Naive thymus-derived CD4-positive, alpha-beta T cell (primary cell): ENCODE results near the gene SNX24. TPM values are rescaled to one million over a fixed set of nuclear protein-coding genes. Genes with fewer than 3 reads are reported as not detected.

Experiments
- ATAC-seq: fragments of 150-1000 bp; cut with Tn5 transposase; 2 replicates; pipeline ENCODE4 v1.10.0; 2021; ENCODE audit warnings: mild to moderate bottlenecking, moderate library complexity
- CTCF ChIA-PET: fragments of 350-600 bp; sonication (Branson Sonifier 250); formaldehyde crosslinking; loops from one replicate; lab custom pipeline; 2021; ENCODE audit warnings: antibody characterized with exemption; lab: Charles Lee
- POLR2A ChIA-PET: fragments of 350-600 bp; sonication (Branson Sonifier 250); formaldehyde crosslinking; loops from one replicate; lab custom pipeline; 2021; ENCODE audit warnings: antibody characterized with exemption, inconsistent platforms; lab: Charles Lee
- DNase-seq, 9 donors: peaks; one replicate each; pipeline versions ENCODE4 v3.0.0 to v3.0.0-alpha.2; 2020 to 2022; ENCODE audit warnings: mixed read lengths in 1 of 9
- H3K27ac ChIP-seq: one replicate; pipeline ENCODE4 v1.7.0; 2013; ENCODE audit warnings: mild to moderate bottlenecking, low read depth, low read length, moderate library complexity
- H3K27me3 ChIP-seq, 2 donors: one replicate each; pipeline ENCODE4 v1.7.0; 2013; ENCODE audit warnings: low read length in 2 of 2, mild to moderate bottlenecking in 2 of 2, moderate library complexity in 2 of 2; ENCODE audit not compliant: control insufficient read depth in 2 of 2, insufficient read depth in 2 of 2
- H3K36me3 ChIP-seq, 3 experiments: 1 replicate in 2 of 3; 2 replicates in 1 of 3; pipeline ENCODE4 v1.7.0; 2013; ENCODE audit warnings: low read length in 3 of 3, mild to moderate bottlenecking in 3 of 3, moderate library complexity in 1 of 3; ENCODE audit not compliant: insufficient read depth in 3 of 3, control insufficient read depth in 2 of 3
- H3K4me1 ChIP-seq, 2 donors: one replicate each; pipeline ENCODE4 v1.7.0; 2013; ENCODE audit warnings: low read length in 2 of 2, mild to moderate bottlenecking in 2 of 2, moderate library complexity in 1 of 2; ENCODE audit not compliant: control insufficient read depth in 2 of 2, insufficient read depth in 2 of 2
- H3K4me3 ChIP-seq: 2 replicates; pipeline ENCODE4 v1.7.0; 2013; ENCODE audit warnings: mild to moderate bottlenecking, low read length
- H3K9me3 ChIP-seq, 3 experiments: 1 replicate in 2 of 3; 2 replicates in 1 of 3; pipeline ENCODE4 v1.7.0; 2013; ENCODE audit warnings: low read length in 3 of 3; ENCODE audit not compliant: control insufficient read depth in 2 of 3
- H3K27ac Mint-ChIP-seq, 9 donors: one replicate each; pipeline ENCODE4 v1.8.0; 2020 to 2022; ENCODE audit warnings: mixed read lengths in 9 of 9, mild to moderate bottlenecking in 8 of 9, moderate library complexity in 5 of 9, inconsistent platforms in 2 of 9
- H3K27me3 Mint-ChIP-seq, 5 donors: one replicate each; pipeline ENCODE4 v1.8.0; 2021 to 2022; ENCODE audit warnings: mixed read lengths in 5 of 5, mild to moderate bottlenecking in 1 of 5
- H3K36me3 Mint-ChIP-seq, 5 donors: one replicate each; pipeline ENCODE4 v1.8.0; 2020 to 2022; ENCODE audit warnings: mixed read lengths in 5 of 5, mild to moderate bottlenecking in 3 of 5, inconsistent platforms in 1 of 5
- H3K4me1 Mint-ChIP-seq, 7 donors: one replicate each; pipeline ENCODE4 v1.8.0; 2020 to 2022; ENCODE audit warnings: mixed read lengths in 7 of 7, mild to moderate bottlenecking in 3 of 7, inconsistent platforms in 1 of 7
- H3K4me3 Mint-ChIP-seq, 10 donors: one replicate each; pipeline ENCODE4 v1.8.0; 2020 to 2022; ENCODE audit warnings: mild to moderate bottlenecking in 10 of 10, mixed read lengths in 10 of 10, moderate library complexity in 6 of 10, inconsistent platforms in 2 of 10
- H3K9me3 Mint-ChIP-seq, 11 donors: one replicate each; pipeline ENCODE4 v1.8.0; 2020 to 2022; ENCODE audit warnings: mixed read lengths in 11 of 11, mild to moderate bottlenecking in 4 of 11, inconsistent platforms in 1 of 11, moderate library complexity in 1 of 11
- intact Hi-C, 2 donors: fragments of 100-400 bp; cut with micrococcal nuclease; formaldehyde crosslinking; loops; one replicate each; pipeline ENCODE4 v1.15.1; 2023
- polyA plus RNA-seq, 2 donors: library from polyadenylated mRNA; unstranded; fragments of 300-500 nt; fragmentation: Illumina TruSeq; gene quantifications; one replicate each; pipeline ENCODE4 v1.2.3, GENCODE V29; 2021
- total RNA-seq, 6 experiments: library from RNA in 5 of 6; stranded (reverse) in 5 of 6; gene quantifications; 1 replicate in 5 of 6; 2 replicates in 1 of 6; pipeline ENCODE4 v1.2.3 and lab custom pipeline; 2021 to 2026

Gene SNX24
- total RNA-seq, result 1 to 10 TPM; 1.3 to 3.5 (median 2.4) TPM
- 1 to 10 TPM; 1.2 to 2.1 TPM for polyA plus RNA-seq
- 2.0 reads per million, percentile 9 among the genes with 10 or more reads in this experiment for total RNA-seq (lab: John Stamatoyannopoulos, UW)

GRCh38 chr5:122845229-122846050, at the start of gene SNX24:
Gene SNX24 (plus strand): TSS chr5:122845613. CDS start chr5:122845634, 21 bp downstream.
- intact Hi-C loops, result loop anchor here (1.0 to 10.0 kb wide), 5 partner anchors 70 to 667 kb away; partner anchors contain the start of genes CEP120 (in 2 of the 2), SNX2 (in 2 of the 2) and CSNK1G3 (in 1 of the 2)
- ChIA-PET POLR2A (interaction anchor here (0.6 to 1.9 kb wide), 3 partner anchors 71 to 578 kb away, joined by 4 to 10 read pairs (median 7); partner anchors contain the start of genes CEP120 and SNX2), CTCF (interaction anchor here (0.7 kb wide), 1 partner anchor 80 kb away, joined by 3 read pairs; no protein-coding TSS in a partner anchor)
- peak; percentile 88 for ATAC-seq
- Mint-ChIP-seq H3K4me1 (peaks cover 19 to 40% (median 27%) of the 10 kb centered on the region in 7 donors), H3K27ac (peak within 1 kb of the TSS; percentile 38 to 90 (median 78)), H3K36me3 (peaks cover 0 to 4% (median 3%) of the 10 kb centered on the region in 5 donors), H3K27me3 (peaks cover 3 to 35% (median 9%) of the 10 kb centered on the region in 5 donors), H3K4me3 (peak within 1 kb of the TSS; percentile 83 to 93 (median 89)), H3K9me3 (peaks cover 0 to 2% (median 0%) of the 10 kb centered on the region in 11 donors)
- DNase-seq, result peak; percentile 52 to 67 (median 63)
- H3K9me3 ChIP-seq, result no peaks in the 10 kb centered on the region
- no peaks in the 10 kb centered on the region for H3K27me3 ChIP-seq
- H3K27ac ChIP-seq, result peak within 1 kb of the TSS; percentile 65
- peaks cover 10 to 11% of the 10 kb centered on the region in 2 donors for H3K4me1 ChIP-seq
- no peaks in the 10 kb centered on the region for H3K36me3 ChIP-seq
- H3K4me3 ChIP-seq, result peak within 1 kb of the TSS; percentile 82

- Mint-ChIP-seq H3K27me3 (no peaks in the 10 kb centered on the region), H3K9me3 (no peaks in the 10 kb centered on the region), H3K4me1 (no peaks in the 10 kb centered on the region), H3K36me3 (peaks cover 13 to 68% (median 40%) of the 10 kb centered on the region in 5 donors), H3K4me3 (no peak overlapping the region), H3K27ac (no peak overlapping the region)
- intact Hi-C loops, result no loop called here
- H3K4me3 ChIP-seq, result no peak overlapping the region
- H3K9me3 ChIP-seq, result no peaks in the 10 kb centered on the region
- no peak for DNase-seq
- ChIA-PET CTCF (no interaction called here), POLR2A (no interaction called here)
- no peaks in the 10 kb centered on the region for H3K27me3 ChIP-seq
- H3K4me1 ChIP-seq, result no peaks in the 10 kb centered on the region
- peaks cover 4 to 49% (median 9%) of the 10 kb centered on the region in 3 experiments for H3K36me3 ChIP-seq
- ATAC-seq, result no peak
- no peak overlapping the region for H3K27ac ChIP-seq
Observed at GRCh38 chr5:122805481-122805880, 39.9 kb upstream of the SNX24 start.

GRCh38 chr5:122810405-122810804, 35.0 kb upstream of the SNX24 start:
- DNase-seq, result no peak
- H3K36me3 ChIP-seq, result peaks cover 4 to 20% (median 9%) of the 10 kb centered on the region in 3 experiments
- Mint-ChIP-seq H3K27ac (no peak overlapping the region), H3K36me3 (peaks cover 0 to 53% (median 29%) of the 10 kb centered on the region in 5 donors), H3K4me1 (peaks cover 0 to 5% (median 0%) of the 10 kb centered on the region in 7 donors), H3K27me3 (no peaks in the 10 kb centered on the region), H3K4me3 (no peak overlapping the region), H3K9me3 (no peaks in the 10 kb centered on the region)
- no peaks in the 10 kb centered on the region for H3K27me3 ChIP-seq
- POLR2A ChIA-PET, result no interaction called here
- no peaks in the 10 kb centered on the region for H3K9me3 ChIP-seq
- CTCF ChIA-PET, result interaction anchor here (0.7 kb wide), 1 partner anchor 23 kb away, joined by 3 read pairs; no protein-coding TSS in a partner anchor
- H3K27ac ChIP-seq, result no peak overlapping the region
- H3K4me3 ChIP-seq, result no peak overlapping the region
- no peaks in the 10 kb centered on the region for H3K4me1 ChIP-seq
- intact Hi-C loops, result loop anchor here in 1 of 2 donors (5.0 kb wide), 1 partner anchor 33 kb away; the partner anchor contains the start of gene SNX2
- ATAC-seq, result no peak

- CTCF ChIA-PET, result no interaction called here
- no peaks in the 10 kb centered on the region for H3K4me1 ChIP-seq
- peaks cover 0 to 18% (median 12%) of the 10 kb centered on the region in 3 experiments for H3K36me3 ChIP-seq
- H3K4me3 Mint-ChIP-seq, result no peak overlapping the region
- no peak overlapping the region for H3K27ac ChIP-seq
- no peaks in the 10 kb centered on the region for H3K9me3 ChIP-seq
- H3K27me3 Mint-ChIP-seq, result no peaks in the 10 kb centered on the region
- H3K27ac Mint-ChIP-seq, result no peak overlapping the region
- H3K4me1 Mint-ChIP-seq, result peaks cover 0 to 5% (median 0%) of the 10 kb centered on the region in 7 donors
- POLR2A ChIA-PET, result no interaction called here
- no peak for ATAC-seq
- H3K4me3 ChIP-seq, result no peak overlapping the region
- H3K9me3 Mint-ChIP-seq, result no peaks in the 10 kb centered on the region
- H3K36me3 Mint-ChIP-seq, result peaks cover 0 to 26% (median 13%) of the 10 kb centered on the region in 5 donors
- intact Hi-C loops, result no loop called here
- DNase-seq, result no peak
- no peaks in the 10 kb centered on the region for H3K27me3 ChIP-seq
Observed at GRCh38 chr5:122815218-122815767, 30.1 kb upstream of the SNX24 start.

- Histone ChIP-seq H3K4me3 (no peak overlapping the region), H3K27me3 (no peaks in the 10 kb centered on the region), H3K36me3 (peaks cover 0 to 23% (median 16%) of the 10 kb centered on the region in 3 experiments), H3K27ac (no peak overlapping the region), H3K4me1 (no peaks in the 10 kb centered on the region), H3K9me3 (no peaks in the 10 kb centered on the region)
- H3K27ac Mint-ChIP-seq, result no peak overlapping the region
- DNase-seq (no peak), ATAC-seq (no peak)
- ChIA-PET POLR2A (interaction anchor here (0.5 kb wide), 1 partner anchor 601 kb away, joined by 3 read pairs; no protein-coding TSS in a partner anchor), CTCF (interaction anchor here (1.3 kb wide), 1 partner anchor 41 kb away, joined by 3 read pairs; no protein-coding TSS in a partner anchor)
- intact Hi-C loops, result no loop called here
- H3K27me3 Mint-ChIP-seq, result no peaks in the 10 kb centered on the region
- H3K4me3 Mint-ChIP-seq, result no peak overlapping the region
- peaks cover 0 to 5% (median 0%) of the 10 kb centered on the region in 7 donors for H3K4me1 Mint-ChIP-seq
- H3K9me3 Mint-ChIP-seq, result no peaks in the 10 kb centered on the region
- H3K36me3 Mint-ChIP-seq, result peaks cover 0 to 35% (median 16%) of the 10 kb centered on the region in 5 donors
Observed at GRCh38 chr5:122816756-122817155, 28.7 kb upstream of the SNX24 start.

- CTCF ChIA-PET, result no interaction called here
- Mint-ChIP-seq H3K4me3 (no peak overlapping the region), H3K9me3 (no peaks in the 10 kb centered on the region), H3K4me1 (no peaks in the 10 kb centered on the region), H3K27ac (no peak overlapping the region), H3K27me3 (no peaks in the 10 kb centered on the region), H3K36me3 (peaks cover 0 to 11% (median 8%) of the 10 kb centered on the region in 5 donors)
- intact Hi-C loops, result no loop called here
- Histone ChIP-seq H3K27ac (no peak overlapping the region), H3K9me3 (no peaks in the 10 kb centered on the region), H3K4me3 (no peak overlapping the region), H3K36me3 (peaks cover 4 to 19% (median 10%) of the 10 kb centered on the region in 3 experiments), H3K4me1 (no peaks in the 10 kb centered on the region), H3K27me3 (no peaks in the 10 kb centered on the region)
- POLR2A ChIA-PET, result no interaction called here
- DNase-seq (no peak), ATAC-seq (no peak)
Observed at GRCh38 chr5:122831984-122832383, 13.4 kb upstream of the SNX24 start.
